Smooth muscle cell (in vitro differentiated cells): Measurements from ENCODE around the gene SLC23A2. TPM values are rescaled to one million over a fixed set of nuclear protein-coding genes. Genes with fewer than 3 reads are reported as not detected.
A peak's percentile ranks its signal among the peaks of the same experiment; 100 is the strongest.
"Not testable (repeated sequence)": the region's sequence is repeated elsewhere in the genome, so short reads cannot be mapped to it uniquely, and the experiment has no call there.

Source experiments
- DNase-seq: peaks from one replicate; lab custom pipeline; 2025; ENCODE audit not compliant: unreplicated experiment; lab: John Stamatoyannopoulos, UW
- H2AFZ ChIP-seq: fragments of 200-600 bp; sonication (generic); 2 replicates; pipeline ENCODE4 v1.6.0; 2016; ENCODE audit warnings: antibody characterized with exemption, low read depth, mild to moderate bottlenecking
- H3F3A ChIP-seq: fragments of 200-600 bp; sonication (generic); 2 replicates; pipeline ENCODE4 v1.6.0; 2017; ENCODE audit warnings: antibody characterized with exemption, low read depth
- H3K27ac ChIP-seq: fragments of 200-600 bp; sonication (generic); 2 replicates; pipeline ENCODE4 v1.5.1; 2016; ENCODE audit warnings: low read depth, mild to moderate bottlenecking
- H3K27me3 ChIP-seq: fragments of 200-600 bp; sonication (generic); 2 replicates; pipeline ENCODE4 v1.6.1; 2016; ENCODE audit warnings: low read depth, mild to moderate bottlenecking
- H3K36me3 ChIP-seq: fragments of 200-600 bp; sonication (generic); 2 replicates; pipeline ENCODE4 v1.5.1; 2016; ENCODE audit warnings: low read depth
- H3K4me1 ChIP-seq: fragments of 200-600 bp; sonication (generic); 2 replicates; pipeline ENCODE4 v1.5.1; 2016; ENCODE audit warnings: low read depth
- H3K4me2 ChIP-seq: fragments of 200-600 bp; sonication (generic); 2 replicates; pipeline ENCODE4 v1.6.0; 2016; ENCODE audit warnings: mild to moderate bottlenecking
- H3K4me3 ChIP-seq: fragments of 200-600 bp; sonication (generic); 2 replicates; pipeline ENCODE4 v1.5.1; 2016; ENCODE audit warnings: mild to moderate bottlenecking
- H3K79me2 ChIP-seq: fragments of 200-600 bp; sonication (generic); 2 replicates; pipeline ENCODE4 v1.6.0; 2016; ENCODE audit warnings: low read depth, mild to moderate bottlenecking
- H3K9ac ChIP-seq: fragments of 200-600 bp; sonication (generic); 2 replicates; pipeline ENCODE4 v1.6.0; 2016; ENCODE audit warnings: low read depth
- H3K9me3 ChIP-seq: fragments of 200-600 bp; sonication (generic); replicated peaks from 2 replicates; pipeline ENCODE4 v1.5.1; 2016; ENCODE audit warnings: low read depth
- H4K20me1 ChIP-seq: fragments of 200-600 bp; sonication (generic); 2 replicates; pipeline ENCODE4 v1.6.0; 2016; ENCODE audit warnings: low read depth
- WGBS: methylation state at CpG from one replicate; pipeline ENCODE4 v1.1.7; 2016; ENCODE audit warnings: low lambda C conversion rate; 5-methylcytosine and 5-hydroxymethylcytosine counted together
- polyA plus RNA-seq: library from polyadenylated mRNA; unstranded; fragments of >200 nt; fragmentation: Nextera tagmentation; extraction: Ambion mirVana; gene quantifications from 2 replicates; pipeline ENCODE4 v1.2.1, GENCODE V29; 2016
- total RNA-seq: library from RNA; depleted of rRNA; stranded (reverse); fragments of >200 nt; gene quantifications from 2 replicates; pipeline ENCODE4 v1.2.3, GENCODE V29; 2014
- TF ChIP-seq, protein P1 (sequence below): fragments of 200-600 bp; sonication (generic); IDR thresholded peaks from 2 replicates; pipeline ENCODE4 v1.5.1; 2017; ENCODE audit warnings: borderline replicate concordance, mild to moderate bottlenecking, antibody characterized with exemption; ENCODE audit not compliant: insufficient read depth, poor library complexity, severe bottlenecking

SLC23A2 gene
- total and polyA plus RNA-seq, 2 experiments from 2014 or later = 1.4 to 5.0 TPM

DNA sequence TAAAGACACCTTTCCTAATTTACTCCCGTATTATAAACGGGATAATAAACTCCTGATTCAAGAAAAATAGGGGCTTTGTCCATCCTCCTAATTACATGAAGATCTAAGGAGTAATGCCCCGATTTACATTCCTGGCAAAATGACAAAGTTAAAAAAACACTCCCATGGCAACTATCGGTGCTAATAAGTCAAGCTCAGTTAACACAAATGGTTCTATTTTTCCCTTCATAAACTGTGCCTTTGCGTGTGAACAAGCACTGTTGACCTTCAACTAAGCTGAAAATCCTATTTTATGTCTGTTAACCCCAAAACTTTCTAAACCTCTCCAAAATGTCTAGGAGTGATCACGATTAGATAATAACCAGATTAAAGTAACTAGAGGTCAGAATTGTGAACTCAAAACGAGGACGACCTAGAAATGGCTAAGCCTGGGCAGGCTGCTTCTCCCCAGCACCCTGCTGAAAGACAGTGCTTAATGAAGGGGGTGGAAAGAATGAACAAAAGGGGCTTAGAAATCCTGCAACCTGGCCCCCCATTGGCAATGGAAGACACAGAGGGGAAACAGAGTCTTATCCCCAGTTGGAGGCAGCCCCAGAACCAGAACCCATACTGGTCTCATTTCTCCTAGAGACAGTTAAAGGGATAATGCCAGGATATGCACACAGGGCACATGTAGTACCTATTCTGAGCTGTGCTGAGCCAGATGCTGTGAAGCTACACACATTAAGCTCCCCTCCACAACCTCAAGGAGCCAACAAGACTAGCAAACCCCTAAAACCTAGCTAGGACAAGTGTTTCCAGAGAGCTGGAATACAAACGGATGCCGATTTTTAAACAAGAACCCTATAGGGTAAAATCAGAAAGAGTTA is 23.0 kb downstream of the SLC23A2 start:
- H4K20me1 ChIP-seq = peaks cover 12% of the 10 kb centered on the region
- peaks cover 10% of the 10 kb centered on the region for H3K79me2 ChIP-seq
- H3K9me3 ChIP-seq = no peaks in the 10 kb centered on the region
- no peak overlapping the region for H3K4me3 ChIP-seq
- WGBS = 75% methylated on average over 10 of the region's 10 CpGs
- H3K36me3 ChIP-seq = no peaks in the 10 kb centered on the region
- H3K27me3 ChIP-seq = no peaks in the 10 kb centered on the region
- peaks cover 6% of the 10 kb centered on the region for H3F3A ChIP-seq
- no peak overlapping the region for H3K4me2 ChIP-seq
- H3K9ac ChIP-seq = no peak overlapping the region
- no peak overlapping the region for H2AFZ ChIP-seq
- TF ChIP-seq, protein P1, sequence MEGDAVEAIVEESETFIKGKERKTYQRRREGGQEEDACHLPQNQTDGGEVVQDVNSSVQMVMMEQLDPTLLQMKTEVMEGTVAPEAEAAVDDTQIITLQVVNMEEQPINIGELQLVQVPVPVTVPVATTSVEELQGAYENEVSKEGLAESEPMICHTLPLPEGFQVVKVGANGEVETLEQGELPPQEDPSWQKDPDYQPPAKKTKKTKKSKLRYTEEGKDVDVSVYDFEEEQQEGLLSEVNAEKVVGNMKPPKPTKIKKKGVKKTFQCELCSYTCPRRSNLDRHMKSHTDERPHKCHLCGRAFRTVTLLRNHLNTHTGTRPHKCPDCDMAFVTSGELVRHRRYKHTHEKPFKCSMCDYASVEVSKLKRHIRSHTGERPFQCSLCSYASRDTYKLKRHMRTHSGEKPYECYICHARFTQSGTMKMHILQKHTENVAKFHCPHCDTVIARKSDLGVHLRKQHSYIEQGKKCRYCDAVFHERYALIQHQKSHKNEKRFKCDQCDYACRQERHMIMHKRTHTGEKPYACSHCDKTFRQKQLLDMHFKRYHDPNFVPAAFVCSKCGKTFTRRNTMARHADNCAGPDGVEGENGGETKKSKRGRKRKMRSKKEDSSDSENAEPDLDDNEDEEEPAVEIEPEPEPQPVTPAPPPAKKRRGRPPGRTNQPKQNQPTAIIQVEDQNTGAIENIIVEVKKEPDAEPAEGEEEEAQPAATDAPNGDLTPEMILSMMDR = no peak
- H3K27ac ChIP-seq = no peak overlapping the region
- DNase-seq = no peak
- H3K4me1 ChIP-seq = peaks cover 11% of the 10 kb centered on the region

DNA sequence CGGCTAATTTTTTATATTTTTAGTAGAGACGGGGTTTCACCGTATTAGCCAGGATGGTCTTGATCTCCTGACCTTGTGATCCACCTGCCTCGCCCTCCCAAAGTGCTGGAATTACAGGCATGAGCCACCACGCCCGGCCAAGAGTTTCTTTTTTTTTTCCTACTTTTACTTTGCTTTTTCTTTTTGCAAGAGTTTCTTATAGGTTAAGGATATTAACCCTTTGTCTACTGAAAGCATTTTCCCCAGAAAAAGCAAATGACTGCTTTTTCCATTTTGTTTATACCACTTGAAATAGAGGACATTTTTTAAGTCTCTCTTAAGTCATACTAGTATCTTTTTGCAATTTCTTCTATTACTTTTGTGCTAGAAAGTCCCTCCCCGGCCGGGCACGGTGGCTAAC is 25.3 kb downstream of the SLC23A2 start:
- not testable (repeated sequence) for H3K27me3 ChIP-seq, H2AFZ ChIP-seq, H3K4me2 ChIP-seq, H3K9ac ChIP-seq, H3F3A ChIP-seq, DNase-seq, H3K4me3 ChIP-seq, H3K27ac ChIP-seq, H3K79me2 ChIP-seq, H3K9me3 ChIP-seq, H3K36me3 ChIP-seq
- Histone ChIP-seq H3K4me1 (peaks cover 11% of the 10 kb centered on the region), H4K20me1 (peaks cover 12% of the 10 kb centered on the region)
- 98% methylated on average over 9 of the region's 9 CpGs for WGBS

DNA sequence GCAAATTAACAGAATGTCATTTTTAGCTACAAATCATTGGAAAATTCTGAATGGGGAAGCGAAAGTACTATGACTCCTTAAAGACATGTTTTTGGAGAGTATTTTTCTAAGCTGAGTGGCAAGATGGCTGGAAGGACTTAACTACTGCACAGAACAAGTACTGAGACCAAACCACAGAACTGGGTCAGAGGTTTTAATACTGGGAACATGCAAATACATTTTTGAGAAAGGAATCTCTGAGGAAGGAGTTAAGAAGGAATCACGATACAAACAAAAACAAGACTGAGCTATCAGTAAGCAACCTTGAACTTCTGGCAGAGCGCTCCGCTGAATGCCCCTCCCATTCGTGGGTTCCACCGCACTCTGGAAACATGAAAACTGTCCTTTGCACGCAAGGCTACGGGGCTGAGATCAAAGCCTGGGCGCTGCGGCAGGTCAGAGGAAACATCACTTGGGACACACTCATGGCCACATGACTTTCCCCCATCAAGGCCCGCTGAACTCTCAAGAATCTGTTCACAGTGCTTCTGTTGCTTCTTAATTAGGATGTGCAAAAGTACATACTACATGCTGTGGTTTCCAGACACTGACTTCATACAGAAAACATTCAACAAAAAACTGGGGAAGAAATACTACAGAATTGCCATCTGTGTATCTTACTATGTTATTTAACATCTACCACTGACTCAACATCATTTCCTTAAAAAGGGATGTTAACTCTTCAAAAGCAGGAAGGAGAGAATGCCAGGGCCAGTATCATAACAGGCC is 27.8 kb downstream of the SLC23A2 start:
- WGBS = 63% methylated on average over 11 of the region's 11 CpGs
- peaks cover 9% of the 10 kb centered on the region for H3K4me1 ChIP-seq
- H3K9ac ChIP-seq = peak overlapping the region; percentile 37
- H3K79me2 ChIP-seq = no peaks in the 10 kb centered on the region
- no peak for DNase-seq
- H3K27ac ChIP-seq = peak overlapping the region; percentile 78
- peaks cover 10% of the 10 kb centered on the region for H4K20me1 ChIP-seq
- TF ChIP-seq, protein P1 = no peak
- peak overlapping the region; percentile 2 for H2AFZ ChIP-seq
- peak overlapping the region; percentile 43 for H3K4me2 ChIP-seq
- H3K4me3 ChIP-seq = no peak overlapping the region
- H3K36me3 ChIP-seq = peaks cover 3% of the 10 kb centered on the region
- peaks cover 6% of the 10 kb centered on the region for H3F3A ChIP-seq
- H3K9me3 ChIP-seq = no peaks in the 10 kb centered on the region
- no peaks in the 10 kb centered on the region for H3K27me3 ChIP-seq

DNA sequence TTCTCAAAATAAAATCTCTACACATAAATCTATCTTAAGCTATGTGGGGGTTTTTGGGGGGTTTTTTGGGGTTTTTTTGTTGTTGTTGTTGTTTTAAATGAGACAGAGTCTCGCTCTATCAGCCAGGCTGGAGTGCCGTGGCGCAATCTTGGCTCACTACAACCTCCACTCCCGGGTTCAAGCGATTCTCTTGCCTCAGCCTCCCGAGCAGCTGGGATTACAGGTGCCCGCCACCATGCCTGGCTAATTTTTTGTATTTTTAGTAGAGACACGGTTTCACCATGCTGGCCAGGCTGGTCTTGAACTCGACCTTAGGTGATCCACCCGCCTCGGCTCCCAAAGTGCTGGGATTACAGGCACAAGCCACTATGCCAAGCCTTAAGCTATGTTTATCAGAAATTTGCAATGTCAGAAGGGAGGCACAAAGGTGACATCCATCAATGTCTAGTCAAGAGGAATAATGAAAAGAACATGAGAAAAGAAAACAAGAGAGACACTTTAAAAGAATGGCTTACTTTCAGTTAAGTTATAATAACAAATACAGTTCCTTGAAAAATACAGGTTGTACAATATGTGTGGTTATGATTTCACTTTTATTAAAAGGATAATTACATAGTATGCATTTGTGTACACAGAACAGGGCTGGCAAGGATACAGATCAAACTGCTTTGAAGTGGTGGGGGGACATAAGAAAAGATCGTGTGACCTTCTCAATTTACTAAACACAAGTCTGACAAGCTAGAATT is 28.6 kb downstream of the SLC23A2 start:
- WGBS = 89% methylated on average over 12 of the region's 12 CpGs
- no peak overlapping the region for H3K9ac ChIP-seq
- peak overlapping the region; percentile 78 for H3K27ac ChIP-seq
- peaks cover 3% of the 10 kb centered on the region for H3K36me3 ChIP-seq
- TF ChIP-seq, protein P1 = no peak
- no peak overlapping the region for H3K4me3 ChIP-seq
- H3F3A ChIP-seq = peaks cover 6% of the 10 kb centered on the region
- no peak for DNase-seq
- no peak overlapping the region for H3K4me2 ChIP-seq
- peaks cover 6% of the 10 kb centered on the region for H4K20me1 ChIP-seq
- H3K27me3 ChIP-seq = no peaks in the 10 kb centered on the region
- no peaks in the 10 kb centered on the region for H3K9me3 ChIP-seq
- H3K4me1 ChIP-seq = peaks cover 5% of the 10 kb centered on the region
- no peak overlapping the region for H2AFZ ChIP-seq
- H3K79me2 ChIP-seq = no peaks in the 10 kb centered on the region
